Stimulated activated CD4-positive, alpha-beta T cell treated with anti-CD3 and anti-CD28 coated beads, Interleukin-4, amount 100 ng/mL, for 24 hours (primary cell): ENCODE data around the gene ABR.

Experiments used
- DNase-seq: peaks from one replicate; pipeline ENCODE4 v3.0.0-alpha.2; 2020

The ABR gene

DNA sequence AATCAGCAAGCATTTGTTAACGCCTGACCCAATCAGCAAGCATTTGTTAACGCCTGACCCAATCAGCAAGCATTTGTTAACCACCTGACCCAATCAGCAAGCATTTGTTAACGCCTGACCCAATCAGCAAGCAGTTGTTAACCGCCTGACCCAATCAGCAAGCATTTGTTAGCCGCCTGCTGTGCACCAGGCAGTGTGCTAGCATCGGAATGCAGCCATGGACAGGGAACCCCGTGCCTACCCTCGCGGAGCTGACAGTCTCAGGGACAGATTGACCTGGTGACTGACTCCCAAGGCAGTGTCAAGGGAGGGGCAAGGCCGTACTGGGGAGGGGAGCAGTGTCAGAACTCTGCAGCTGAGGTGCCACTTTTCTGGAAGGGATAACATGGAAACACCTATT is 66.9 kb downstream of the ABR start:
- DNase-seq = no peak

DNA sequence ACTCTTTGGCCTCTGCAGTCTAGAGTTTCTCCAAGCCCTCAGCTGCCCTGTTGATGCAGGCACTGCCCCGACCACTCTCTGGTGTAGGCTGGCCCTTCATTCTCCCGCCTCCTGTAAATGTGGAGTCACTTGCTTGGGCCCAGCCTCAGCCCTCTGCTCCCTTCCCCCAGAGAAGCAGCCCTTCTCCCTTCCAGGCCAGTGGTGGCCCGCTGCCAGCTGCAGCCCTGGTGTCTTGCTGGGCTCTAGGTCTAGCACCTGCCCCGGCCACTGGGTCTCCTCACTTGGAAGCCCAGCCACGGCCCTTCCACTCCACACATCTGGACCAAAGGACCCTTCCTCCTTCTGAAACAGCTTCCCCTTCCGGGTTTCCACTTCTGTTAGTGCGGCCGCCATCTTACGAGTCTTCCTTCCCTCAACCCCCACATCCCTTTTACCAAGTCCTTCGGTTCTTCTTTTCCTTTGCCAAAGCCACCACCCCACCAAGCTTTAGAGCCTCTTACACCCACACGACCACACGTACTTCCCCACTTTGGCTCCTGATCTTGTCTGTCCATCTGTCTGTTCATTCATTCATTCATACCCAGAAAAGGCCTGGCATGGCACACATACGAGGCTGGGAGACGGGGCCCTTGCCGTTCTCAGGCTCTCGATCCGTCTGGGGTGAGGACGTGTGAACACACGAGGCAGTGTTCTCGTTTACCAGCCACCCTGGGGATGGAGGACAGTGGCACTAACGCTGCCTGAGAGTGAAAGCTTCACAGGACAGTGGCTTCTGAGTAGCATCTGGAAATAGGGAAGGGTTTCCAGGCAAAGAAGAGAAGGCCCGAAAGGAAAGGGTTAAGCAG is 68.0 kb downstream of the ABR start:
- DNase-seq = no peak

GRCh38 chr17:1110862-1111598 is 68.8 kb downstream of the ABR start:
- DNase-seq = peak; percentile 20

GRCh38 chr17:1110541-1110861 is 69.3 kb downstream of the ABR start:
- DNase-seq = no peak

- peak; percentile 50 for DNase-seq
Observed at GRCh38 chr17:1109606-1110540, 69.9 kb downstream of the ABR start.

DNA sequence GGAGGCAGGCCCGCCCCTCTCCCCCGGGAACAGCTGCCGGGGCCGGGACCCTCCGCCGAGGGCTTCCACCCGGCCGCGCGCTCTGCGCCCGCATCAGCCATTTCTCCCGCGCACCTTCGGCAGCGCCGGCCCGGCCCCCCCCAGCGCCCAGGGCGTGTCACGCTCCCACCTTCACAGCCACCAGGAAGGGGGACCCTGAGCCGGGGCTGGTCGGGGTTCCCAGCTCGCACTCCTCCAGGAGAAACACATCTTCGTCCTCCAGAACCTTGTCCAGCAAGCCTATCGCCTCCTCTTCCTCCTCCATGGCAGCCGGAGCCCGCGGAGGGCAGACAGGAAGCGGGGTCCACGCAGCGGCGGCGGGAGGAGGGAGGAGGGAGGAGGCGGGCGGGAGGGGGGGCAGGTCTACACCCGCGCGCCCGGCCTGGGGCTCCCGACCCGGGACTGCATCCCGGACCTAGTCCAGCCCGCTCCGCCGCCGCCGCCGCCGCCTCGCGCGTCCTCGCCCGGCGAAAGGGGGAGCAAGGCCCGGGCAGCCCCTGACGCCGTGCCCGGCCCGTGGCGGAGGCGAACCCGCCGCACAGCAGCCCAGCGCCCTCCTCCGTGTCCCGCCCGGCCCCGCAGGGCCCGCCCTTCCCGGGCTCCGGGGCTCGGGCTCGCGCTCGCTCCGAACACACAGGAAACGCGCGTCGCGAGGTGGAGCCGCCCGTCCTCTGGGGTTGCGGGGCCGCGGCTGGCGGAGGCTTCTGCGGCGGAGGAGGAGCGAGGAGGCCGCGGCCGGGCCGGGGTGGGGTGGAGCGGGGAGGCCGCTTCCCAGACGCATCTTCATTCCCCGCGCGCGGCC is 70.8 kb downstream of the ABR start:
- DNase-seq = peak; percentile 59

GRCh38 chr17:1108478-1108764 is 71.4 kb downstream of the ABR start:
- DNase-seq = no peak

DNA sequence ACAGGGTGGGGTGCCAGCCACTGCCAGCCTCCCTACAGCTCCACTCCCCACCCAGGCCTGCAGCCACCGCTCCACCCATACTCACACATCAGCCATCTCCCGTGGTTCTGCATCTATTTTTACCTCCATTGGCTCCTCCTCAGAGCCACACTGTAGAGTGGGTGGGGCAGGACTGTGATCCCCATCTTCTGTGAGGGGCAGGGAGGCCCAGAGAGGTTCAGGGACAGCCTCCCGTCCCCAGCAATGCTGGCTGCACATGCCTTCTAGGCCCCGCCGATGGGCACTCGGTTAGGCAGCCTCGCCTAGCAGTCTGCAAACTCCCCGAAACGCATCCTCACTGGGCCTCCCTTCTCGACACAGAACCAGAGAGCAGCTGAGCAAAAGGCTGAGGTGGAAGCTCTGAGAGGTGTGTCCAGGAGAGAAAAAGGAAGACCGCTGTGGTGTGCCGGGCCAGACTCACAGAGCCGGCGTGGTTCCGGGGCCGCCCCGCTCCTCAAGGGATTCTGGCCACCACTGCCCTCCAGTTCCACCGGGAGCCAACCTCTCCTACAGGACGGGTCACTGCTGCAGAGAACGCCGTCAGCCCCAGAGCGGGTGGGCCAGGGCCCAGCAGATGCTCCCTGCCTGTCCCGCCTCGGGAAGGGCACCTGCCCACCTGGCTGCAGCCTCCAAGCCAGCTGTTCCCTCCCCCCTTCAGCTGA is 71.9 kb downstream of the ABR start:
- no peak for DNase-seq

- no peak for DNase-seq
Observed at GRCh38 chr17:1107083-1107776, 72.6 kb downstream of the ABR start.

- no peak for DNase-seq
Observed at GRCh38 chr17:1104222-1104621, 75.6 kb downstream of the ABR start.

- DNase-seq = no peak
Observed at GRCh38 chr17:1100382-1100781, 79.4 kb downstream of the ABR start.

- no peak for DNase-seq
Observed at GRCh38 chr17:1099242-1099641, 80.5 kb downstream of the ABR start.

- peak; percentile 12 for DNase-seq
Observed at GRCh38 chr17:1097972-1098744, 81.6 kb downstream of the ABR start.

GRCh38 chr17:1096215-1096614 is 83.6 kb downstream of the ABR start:
- DNase-seq = no peak

- DNase-seq = no peak
Observed at GRCh38 chr17:1095853-1096173, 84.0 kb downstream of the ABR start.

DNA sequence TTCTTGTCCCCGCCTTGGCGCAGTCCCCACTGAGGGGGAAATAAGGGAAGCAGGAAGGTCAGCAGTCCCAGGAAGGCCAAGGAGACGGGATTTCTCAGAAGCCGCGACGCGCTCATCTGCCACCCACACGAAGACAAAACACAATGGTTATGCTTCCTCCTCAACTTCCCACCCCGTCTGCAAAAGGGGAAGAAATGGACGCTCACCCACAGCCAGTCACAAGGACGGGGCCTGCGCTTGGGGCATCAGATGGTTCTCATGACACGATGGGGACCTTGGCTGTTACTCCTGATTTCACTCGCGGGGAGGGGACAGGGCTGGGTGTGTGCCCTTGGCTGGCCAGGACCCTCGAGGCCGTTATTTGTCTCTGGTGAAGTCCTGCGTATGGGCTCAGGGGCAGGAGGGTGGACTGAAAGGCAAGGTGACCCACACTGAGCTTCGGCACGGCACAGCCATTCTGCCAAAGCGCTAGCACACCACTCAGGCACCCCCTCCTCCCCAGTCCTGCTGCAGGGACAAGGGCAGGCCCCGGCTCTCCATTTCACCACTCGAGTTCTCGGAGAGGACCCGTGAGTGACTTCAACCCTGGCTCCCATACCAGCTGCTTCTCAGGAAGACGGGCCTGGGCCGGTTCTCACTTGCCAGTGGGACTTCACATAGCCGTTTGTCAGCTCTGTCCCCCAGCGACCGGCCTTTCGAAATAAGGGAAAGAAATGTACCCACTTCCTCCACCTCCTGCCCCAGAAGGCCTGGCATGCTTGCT is 84.5 kb downstream of the ABR start:
- no peak for DNase-seq

DNA sequence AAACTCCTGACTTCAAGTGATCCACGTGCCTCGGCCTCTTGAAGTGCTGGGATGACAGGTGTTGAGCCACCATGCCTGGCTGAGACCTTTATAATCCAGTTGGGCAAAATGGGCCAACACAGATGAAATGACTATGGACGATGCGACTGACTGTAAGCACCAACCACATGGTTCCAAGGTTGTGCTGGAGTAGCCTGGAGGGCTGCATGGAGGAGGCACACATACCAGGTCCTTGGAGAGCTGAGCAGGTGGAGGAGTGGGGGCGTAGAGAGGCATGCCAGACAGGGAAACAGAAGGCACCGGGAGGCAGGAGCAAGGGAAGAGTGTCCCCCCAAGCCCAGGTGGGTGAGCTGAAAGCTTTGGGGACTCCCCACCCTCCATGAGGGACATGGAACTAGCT is 85.2 kb downstream of the ABR start:
- DNase-seq = no peak

GRCh38 chr17:1091900-1092299 is 87.9 kb downstream of the ABR start:
- no peak for DNase-seq

GRCh38 chr17:1091190-1091534 is 88.6 kb downstream of the ABR start:
- DNase-seq = no peak
